ENCODE measurements around the gene ATP11A.

ATP11A gene

DNA sequence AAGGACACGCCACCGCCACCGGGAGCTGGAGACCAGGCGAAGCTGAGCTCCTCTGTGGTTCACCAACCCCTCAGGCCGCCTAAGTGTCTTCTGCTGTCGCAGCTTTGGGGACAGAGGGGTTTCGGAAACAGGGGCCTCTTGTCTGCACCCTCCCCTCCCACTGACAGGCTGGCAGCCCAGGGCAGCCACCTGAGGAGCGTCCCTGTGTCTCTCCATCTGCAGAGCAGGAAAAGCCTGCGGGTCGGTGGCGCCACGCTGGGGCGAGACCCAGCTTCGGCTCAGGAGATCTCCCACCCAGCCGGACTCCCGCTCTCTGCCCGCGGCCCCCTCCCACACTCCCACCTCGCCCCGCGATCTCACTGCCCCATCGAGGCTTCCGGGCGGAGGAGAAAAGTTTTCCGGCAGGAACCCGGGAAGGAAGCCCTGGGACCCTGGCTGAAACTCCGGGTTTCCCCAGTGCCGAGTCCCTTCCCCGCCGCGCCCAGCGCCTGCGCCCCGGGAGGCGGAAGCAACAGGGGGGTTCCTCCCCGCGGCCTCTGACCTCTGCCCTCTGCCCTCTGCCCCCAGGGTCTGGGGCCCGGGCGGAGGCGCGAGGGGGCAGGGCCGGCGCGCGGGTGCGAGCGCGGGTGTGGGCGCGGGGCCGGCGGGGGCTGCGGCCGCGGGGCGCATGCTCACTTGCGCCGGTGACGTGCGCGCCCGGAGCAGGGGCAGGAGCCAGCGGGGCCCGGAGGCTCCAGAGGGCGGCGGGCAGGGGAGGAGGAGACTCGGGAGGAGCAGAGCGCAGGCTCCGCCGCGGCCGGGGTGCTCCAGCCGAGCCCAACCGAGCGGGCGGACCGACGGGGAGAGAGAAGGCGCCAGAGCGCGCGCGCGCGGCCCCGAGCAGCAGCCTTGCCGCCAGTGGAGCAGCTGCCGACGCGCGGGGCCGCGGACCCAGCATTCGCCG is at the start of gene ATP11A:
Gene ATP11A, plus strand, starts transcription at position 736 of the 943 bp plus-strand sequence. CDS start 379 bp downstream, outside the sequence.
- no peak for FAIRE-seq

DNA sequence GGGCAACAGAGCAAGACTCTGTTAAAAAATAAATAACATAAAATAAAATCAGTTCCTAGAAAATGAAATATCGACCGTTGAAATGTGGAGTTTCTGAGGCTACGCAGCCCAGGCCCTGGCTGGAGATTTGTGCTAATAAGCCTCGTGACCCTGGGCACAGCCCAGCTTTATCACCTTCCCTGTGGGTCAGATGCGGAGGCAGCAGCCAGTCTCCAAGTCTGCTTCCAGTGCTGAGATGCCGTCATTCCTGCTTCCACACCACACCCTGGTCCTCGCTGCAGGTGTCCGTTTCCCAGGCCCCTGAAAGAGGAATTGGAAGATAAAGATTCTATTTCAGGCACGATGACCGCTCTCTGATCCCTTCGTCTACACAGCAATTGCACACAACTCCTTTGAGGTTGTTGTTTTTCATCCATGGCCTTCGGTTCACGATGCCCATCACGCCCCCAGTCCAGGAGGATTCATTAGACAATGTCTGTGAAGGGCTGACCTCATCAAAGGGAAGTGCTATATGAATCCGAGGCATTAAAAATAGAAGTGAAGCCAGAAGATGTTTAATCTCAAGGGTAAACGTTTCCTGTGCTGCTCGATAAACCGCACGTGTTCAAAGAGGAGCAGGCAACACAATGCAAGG is 48.3 kb upstream of the ATP11A start:
- FAIRE-seq, result no peak

DNA sequence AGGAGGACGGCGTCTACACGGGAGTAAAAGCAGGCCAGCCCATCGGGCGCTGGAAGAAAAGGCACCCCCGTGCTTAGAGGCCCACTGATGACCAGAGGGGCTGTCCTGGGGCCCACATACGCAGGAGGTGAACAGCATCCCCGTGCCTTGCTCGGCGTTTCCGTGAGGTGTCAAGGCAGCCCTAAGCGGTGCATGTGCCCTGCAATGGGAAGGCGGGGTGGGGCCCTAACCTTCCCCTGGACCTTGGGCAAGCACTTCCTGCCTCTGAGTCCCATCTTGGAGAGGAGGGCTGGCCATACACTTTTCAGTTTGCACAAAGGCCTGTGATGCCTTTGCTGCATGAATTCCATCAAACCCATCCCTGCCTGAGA is 47.8 kb upstream of the ATP11A start:
- FAIRE-seq, result no peak

DNA sequence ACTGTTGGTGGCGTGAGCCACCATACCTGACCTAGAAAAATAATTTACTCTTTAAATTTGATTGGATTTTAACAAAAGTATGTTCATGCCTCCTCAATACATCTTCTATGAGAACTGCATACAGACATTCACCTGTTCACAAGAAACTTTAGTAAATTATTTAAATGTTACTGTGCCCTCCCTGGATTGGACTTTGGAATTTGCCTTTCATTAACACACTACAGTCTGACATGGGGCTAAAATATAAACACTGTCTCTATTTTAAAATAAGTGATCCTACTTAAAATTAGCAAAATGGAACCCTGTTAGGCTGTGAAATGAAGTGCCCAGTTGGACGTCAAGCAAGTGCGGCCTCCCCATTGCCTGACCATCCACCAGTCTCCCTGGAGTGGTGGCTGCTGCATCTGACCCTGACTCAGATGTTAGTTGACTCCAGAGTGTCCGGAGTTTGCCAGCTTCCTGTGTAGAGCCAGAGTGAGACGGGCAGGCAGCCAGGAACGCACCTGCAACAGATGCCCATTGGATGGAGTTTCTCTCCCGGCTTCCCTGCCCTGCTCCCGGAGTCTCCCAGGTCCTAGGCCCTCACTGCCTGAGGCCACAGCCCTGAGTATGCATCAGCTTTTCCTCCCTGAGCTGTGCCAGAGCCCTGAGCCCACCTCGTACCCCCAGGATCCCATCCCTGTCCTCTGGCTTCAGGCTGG is 45.9 kb upstream of the ATP11A start:
- no peak for FAIRE-seq

DNA sequence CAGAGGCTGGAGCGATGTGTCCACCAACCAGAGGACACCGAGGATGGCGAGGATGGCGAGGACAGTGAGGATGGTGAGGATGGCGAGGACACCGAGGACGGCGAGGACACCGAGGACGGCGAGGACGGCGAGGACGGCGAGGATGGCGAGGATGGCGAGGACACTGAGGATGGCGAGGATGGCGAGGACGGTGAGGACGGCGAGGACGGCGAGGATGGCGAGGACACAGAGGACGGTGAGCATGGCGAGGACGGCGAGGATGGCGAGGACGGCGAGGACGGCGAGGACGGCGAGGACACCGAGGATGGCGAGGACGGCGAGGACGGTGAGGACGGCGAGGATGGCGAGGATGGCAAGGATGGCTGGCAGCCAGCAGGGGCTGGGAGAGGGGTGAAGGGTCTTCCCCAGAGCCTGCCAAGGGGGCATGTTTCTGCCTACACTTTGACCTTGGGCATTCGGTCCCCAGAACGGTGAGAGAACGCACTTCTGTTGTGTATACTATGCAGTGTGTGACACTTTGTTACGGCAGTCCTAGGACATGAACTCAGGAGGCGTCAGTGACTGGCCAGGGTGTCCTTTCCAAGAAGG is 44.4 kb upstream of the ATP11A start:
- no peak for FAIRE-seq

DNA sequence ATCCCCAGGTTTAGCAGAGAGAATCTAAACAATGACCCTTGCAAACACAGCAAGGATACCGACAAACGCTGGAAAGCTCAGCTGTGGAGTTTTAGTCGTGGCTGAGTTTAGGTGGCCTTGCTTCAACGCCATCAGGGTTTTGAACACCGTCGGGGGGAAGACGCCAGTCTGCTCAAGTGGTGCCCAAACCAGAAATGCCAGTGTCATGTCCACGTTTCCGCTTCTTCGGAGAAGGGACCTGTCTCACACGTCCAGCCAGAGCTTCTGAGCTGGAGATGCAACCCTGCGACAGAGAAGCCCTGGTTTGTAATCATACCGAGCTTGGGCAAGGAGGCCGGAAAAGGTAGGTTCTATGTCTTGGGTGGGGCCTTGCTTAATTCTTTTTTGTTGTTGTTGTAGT is 42.6 kb upstream of the ATP11A start:
- FAIRE-seq, result no peak

DNA sequence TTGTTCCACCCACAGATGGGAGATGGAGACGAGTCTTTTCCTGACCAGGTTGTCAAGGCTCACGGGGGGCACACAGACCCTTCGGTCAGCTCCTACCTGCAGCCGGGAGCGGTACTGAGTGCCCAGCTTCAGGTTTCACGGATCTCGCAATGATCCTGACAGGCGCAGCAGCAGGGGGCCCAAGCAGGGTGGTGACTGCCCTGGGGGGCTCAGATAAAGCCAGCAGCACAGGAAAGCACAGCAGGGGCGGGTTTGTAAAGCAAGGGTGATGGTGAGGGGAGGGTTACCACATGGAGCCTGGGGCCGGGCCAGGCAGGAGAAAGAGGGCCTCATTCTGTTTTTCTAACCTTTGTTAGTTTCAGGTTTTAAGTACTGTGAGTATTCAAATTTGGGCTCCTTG is 41.7 kb upstream of the ATP11A start:
- FAIRE-seq, result no peak

DNA sequence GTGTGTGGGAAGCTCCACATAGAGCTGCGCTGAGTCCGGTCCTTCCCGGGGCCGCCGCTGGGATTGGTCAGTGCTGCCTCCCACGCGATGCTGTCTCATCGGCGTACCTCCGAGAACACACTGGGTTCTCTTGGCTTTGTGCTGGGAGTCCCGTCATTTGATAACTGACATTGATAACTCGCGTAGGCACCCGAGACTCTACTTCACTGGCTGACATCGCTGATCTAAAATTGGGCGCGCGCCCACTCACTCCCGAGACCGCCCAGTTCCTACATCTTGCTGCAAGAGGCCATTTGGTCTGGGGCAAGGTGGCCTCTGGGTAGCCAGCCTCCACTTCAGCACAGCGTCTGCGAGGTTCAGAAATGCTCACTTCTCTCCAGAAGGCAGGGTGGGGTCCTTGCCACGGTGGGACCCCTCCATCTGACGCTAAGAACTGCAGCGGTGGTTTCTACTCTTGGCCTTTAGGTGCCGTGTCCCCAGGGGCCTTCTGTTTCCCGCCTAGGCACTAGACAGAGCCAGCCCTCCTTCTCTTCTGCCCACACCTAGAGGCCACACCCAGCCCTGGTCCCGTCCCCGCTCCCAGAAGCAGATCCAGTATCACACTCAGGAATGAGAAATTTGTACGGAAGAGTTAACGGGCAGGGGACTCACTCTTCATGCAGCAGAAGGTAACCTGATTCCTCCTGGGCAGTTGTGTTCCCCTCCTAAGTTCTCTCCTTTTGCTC is 40.7 kb upstream of the ATP11A start:
- FAIRE-seq, result no peak

DNA sequence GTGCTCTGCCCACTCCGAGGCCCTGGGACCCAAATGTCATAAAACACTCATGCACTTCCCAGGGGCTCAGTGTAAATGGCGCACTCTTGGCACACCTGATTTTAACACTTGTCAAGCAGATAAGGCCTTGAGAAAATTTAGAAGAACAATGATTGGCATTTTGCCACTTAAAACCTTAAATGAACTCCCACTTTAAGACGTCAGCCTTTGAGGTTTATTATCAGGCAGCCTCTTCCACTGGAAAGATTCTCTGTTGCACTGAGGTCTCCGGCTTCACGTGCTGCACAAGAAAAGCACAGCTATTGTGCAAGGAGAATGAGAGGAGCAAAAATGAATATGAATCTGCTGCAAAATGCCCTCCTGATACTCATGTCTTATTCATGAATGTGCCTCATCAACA is 38.5 kb upstream of the ATP11A start:
- FAIRE-seq, result no peak

DNA sequence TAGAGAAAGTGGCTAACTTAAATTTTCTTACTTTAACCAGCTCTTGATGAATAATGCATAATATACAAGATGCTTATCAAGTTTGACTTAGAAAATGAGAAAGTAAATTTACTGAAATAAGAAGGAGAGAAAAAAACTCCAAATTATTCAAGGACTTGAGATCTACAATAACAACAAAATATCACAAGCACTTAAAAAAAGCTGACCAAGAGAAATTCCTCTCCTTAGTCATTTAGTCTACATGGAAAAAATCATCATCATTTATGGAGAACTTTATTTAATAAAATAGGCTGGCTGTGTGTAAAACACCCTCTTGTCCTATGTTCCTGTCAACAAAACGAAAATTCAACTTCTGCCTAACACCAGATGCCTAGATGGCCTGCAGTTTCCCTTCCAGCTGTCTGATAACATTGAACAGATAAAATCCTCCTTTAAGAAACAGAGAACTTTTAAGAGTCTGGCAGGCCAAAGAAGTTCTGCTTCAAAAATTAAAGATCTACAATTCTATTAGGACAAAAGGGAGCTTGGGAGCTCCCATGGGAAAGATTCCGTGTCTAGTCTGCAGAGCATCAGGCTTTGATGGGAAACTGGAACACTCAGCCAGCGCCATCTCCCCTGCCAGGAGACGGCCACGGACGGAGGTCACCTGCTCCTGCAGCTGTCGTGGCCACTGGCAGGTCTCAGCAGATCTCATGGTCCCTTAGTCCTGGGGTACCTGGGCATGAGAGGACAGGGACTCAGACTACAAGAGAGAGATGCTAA is 37.9 kb upstream of the ATP11A start:
- no peak for FAIRE-seq

DNA sequence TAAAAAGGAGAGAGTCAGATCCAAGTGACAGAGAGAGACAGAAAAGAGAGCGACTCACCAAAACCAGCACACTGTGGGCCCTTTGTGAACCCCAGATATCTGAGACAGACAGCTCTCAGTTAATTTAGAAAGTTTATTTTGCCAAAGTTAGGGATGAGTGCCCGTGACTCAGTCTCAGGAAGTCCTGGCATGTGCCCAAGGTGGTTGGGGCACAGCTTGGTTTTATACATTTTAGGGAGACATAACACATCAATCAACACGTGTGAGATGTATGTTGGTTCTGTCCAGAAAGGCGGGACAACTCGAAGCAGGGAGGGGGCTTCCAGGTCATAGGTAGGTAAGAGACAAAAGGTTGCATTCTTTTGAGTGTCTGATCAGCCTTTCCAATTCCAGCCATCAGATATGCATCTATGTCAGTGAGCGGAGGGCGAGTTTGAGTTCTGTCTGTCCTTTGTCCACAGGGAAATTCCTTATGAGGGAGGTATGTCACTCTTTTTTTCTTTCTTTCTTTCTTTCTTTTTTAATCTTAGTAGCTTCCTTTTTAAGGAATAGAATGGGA is 37.2 kb upstream of the ATP11A start:
- FAIRE-seq, result no peak

DNA sequence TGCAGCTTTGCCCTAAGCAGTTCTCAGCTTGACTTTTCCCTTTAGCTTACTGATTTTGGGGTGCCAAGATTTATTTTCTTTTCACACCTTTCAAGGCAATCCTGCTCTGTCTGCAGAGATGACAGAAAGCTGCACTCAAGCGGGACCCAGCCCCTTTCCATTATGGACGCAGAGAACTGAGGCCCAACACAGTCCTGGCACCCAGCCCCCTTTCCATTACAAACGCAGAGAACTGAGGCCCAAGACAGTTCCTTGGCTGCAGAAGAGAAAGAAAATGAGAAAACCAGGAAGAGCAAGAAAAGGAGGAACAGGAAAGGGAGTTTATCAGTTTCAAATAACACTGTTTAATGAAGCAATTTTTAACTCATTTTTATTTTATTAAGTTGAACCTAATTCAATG is 36.8 kb upstream of the ATP11A start:
- no peak for FAIRE-seq

DNA sequence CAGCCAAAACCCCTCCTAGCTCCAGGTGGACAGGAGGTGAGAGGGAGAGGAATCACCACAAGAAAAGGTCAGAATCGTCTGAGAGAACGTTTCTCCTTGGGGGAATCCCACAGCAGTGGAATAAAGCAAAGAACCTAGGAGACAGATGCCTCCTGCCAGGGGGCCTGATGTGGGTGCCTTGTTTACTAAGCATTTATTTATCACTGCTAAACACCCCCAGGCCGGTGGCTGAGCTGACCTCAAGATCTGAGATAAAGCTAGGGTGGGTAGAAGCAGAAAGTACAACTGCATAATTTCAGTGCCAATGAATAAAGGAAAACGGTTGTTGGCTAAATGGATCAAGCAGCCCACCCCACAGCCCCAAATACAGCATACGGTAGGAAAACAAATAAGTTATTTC is 33.9 kb upstream of the ATP11A start:
- no peak for FAIRE-seq

DNA sequence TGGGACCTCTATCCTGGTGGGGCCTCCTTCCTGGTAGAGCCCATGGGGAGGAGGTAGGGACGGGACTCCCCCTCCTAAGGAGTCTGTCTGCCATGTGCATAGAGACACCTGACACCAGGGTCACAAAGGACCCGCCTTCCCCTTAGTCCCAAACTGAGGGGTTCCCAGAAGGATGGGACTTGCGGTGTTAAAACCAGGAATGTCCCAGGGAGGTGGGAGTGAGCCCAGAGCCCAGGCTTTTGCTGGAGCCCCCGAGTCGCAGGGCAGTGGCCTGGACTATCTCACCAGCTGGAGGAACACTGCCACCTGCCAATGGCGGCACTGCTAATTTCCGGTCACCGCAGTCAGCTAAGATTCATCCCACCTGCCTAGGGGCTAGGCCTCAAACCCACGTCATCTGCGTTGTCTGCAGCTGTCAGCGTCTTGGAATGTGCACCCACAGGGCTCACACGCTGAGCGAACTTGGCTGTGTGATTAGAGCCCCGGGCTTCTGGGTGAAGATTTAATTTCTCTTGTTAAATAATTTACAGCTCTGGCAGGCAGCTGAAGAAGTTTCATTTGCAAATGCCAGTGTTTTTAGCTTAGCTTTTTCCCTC is 31.9 kb upstream of the ATP11A start:
- no peak for FAIRE-seq

DNA sequence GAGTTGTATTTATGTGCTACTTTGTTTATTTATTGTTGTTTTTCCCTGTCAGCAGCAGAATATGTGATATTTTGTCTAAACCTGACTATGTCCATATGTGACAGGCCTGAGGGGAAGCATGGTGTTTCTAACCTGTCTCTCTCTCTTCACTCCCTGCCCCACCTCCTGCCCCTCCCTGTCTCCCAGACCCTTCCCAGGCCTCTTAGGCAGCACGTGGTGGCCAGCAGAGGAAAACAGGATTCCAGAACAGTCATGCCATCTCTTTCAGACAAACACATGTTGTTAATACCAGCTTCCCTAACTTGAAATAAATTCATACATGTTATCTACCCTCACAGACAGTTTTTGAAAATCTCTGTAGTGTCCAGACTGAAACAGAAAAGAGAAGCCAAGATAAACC is 31.0 kb upstream of the ATP11A start:
- FAIRE-seq, result no peak

DNA sequence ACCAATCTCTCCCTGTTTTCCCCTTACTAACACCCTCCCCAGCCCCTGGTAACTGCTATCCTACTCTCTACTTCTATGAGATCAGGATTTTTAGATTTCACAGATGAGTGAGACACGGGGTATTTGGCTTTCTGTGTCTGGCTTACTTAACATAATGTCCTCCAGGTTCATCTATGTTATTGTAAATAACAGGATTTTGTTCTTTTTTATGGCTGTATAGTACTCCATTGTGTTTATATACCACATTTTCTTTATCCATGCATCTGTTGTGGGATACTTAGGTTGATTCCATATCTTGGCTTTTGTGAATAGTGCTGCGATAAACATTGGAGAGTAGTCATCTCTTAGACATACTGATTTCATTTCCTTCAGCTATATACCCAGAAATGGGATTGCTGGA is 28.5 kb upstream of the ATP11A start:
- FAIRE-seq, result no peak

DNA sequence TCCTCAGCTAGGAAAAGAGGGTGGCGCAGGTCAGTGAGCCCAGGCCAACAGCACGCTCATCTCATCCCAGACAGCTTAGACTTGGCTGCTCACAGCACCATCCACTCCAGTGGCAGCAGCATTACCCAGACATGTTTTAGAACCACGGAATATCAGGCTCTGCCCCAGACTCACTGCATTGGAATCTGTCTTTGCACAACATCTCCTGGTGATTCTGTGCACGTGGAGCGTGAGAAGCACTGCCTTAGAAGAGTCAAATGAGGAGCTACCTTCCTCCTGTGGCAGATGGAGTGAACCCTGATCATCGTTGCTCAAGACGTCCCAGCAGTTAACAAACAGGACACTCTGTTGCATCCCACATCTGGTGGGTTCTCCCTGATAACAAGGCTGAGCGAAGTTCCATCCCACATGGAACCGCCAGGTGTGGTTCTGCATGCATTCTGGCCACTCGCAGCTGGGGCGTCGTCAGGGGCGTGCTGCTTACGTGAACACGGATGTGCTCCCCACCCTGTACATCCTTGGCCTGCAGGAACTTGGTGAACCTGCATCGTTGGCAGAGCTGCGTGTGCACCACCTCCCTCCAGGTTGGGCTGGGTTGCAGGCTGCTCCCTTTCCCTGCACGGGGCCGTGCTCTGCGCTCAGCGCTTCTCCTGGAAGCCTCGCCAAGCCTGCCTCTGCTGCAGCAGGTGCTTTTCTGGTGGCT is 25.2 kb upstream of the ATP11A start:
- no peak for FAIRE-seq

DNA sequence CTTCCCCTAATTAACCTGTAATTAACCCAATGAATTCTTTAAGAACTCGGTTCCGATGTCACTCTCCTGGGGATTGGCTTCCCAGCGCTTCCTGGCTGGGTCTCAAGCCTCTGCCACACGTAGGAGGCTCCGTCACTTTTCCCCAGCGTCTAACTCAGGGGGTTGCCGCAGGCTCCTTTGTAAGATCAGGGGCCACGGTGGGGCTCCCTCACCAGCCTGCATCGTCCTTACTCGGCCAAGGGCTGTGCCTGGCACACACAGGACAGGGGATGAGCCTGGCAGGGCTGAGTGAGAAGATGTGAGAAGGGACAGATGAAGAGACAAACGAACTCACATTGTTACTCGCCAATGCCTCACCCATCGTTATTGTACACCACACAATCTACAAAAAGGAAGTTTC is 20.9 kb upstream of the ATP11A start:
- no peak for FAIRE-seq

DNA sequence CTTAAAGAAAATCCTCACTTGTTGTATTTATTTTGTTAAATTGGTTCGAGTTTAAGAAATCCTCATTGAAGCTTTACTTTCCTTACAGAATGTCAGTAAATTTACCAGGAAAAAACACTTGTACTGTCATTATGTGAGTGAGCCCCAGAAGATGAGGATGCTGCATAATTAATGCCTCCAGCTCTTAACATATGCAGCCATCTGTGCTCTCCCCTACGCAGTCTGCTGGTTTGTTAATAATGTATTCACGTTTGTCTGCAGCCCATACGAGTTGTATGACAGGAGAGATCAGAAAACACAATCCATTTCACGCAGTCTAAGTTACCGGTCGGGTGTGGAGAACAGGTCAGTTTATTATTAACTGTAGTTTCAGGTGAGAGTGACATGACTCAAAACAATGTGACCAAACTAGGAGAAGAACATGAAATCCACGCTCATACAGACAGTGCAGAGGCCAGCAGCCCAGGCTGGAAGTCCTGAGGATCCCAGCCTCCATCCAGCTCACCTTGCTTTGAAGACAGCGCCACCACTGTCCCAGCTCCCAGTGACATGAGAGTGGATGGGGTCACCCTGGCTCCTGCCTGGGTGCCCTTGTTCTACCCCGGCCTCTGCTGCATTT is 19.8 kb upstream of the ATP11A start:
- FAIRE-seq, result no peak

DNA sequence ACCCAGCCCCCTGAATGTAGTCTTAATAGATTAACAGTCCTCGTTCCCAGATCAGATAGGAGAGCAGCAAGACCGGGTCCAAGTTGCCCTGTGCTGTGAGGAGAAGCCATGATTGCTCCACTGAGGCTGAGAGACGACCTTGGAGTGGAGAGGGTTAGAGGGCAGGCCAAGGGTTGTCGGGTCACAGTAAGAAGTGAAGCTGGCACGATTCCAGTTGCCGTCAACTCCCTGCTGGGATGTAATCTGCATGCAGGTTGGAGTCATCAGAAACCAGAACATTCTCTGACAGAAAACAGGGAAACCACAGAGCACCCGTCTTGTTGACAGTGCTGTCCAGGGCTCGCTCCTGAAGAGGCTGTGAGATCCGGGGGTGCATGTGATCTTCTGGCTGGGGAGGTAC is 19.0 kb upstream of the ATP11A start:
- no peak for FAIRE-seq
